BJ (cell line): ENCODE data around the gene KSR1. TPM values are rescaled to one million over a fixed set of nuclear protein-coding genes. Genes with fewer than 3 reads are reported as not detected.

ENCODE experiments used
- CTCF ChIA-PET: fragments of 350-600 bp; formaldehyde crosslinking; extraction: SDS; loops from one replicate; lab custom pipeline; 2021; ENCODE audit warnings: antibody characterized with exemption, inconsistent platforms; lab: Yijun Ruan, JAX
- POLR2A ChIA-PET: fragments of 300-600 bp; sonication (Branson Sonifier 250); formaldehyde crosslinking; extraction: SDS; loops from one replicate; lab custom pipeline; 2021; ENCODE audit warnings: antibody characterized with exemption; lab: Charles Lee
- DNase-seq: peaks from one replicate; pipeline ENCODE4 v3.0.0-alpha.2; 2011; ENCODE audit warnings: low read depth
- H3K27me3 ChIP-seq: 2 replicates; pipeline ENCODE4 v1.6.0; 2011; ENCODE audit warnings: low read length; ENCODE audit not compliant: control insufficient read depth, insufficient read depth
- H3K36me3 ChIP-seq: 2 replicates; pipeline ENCODE4 v1.5.1; 2011; ENCODE audit warnings: low read length; ENCODE audit not compliant: control insufficient read depth, insufficient read depth
- H3K4me3 ChIP-seq: 2 replicates; pipeline ENCODE4 v1.5.1; 2011; ENCODE audit warnings: low read depth, mild to moderate bottlenecking, control low read depth, low read length
- polyA plus RNA-seq: library from polyadenylated mRNA; depleted of rRNA; stranded (reverse); fragments of >200 nt; gene quantifications from 2 replicates; pipeline ENCODE4 v1.2.3, GENCODE V29; 2011
- TF ChIP-seq, protein P1 (sequence below): IDR thresholded peaks from 2 replicates; pipeline ENCODE4 v1.5.1; 2011; ENCODE audit warnings: low read depth, mild to moderate bottlenecking, control low read depth, inconsistent platforms, low read length, moderate library complexity; ENCODE audit not compliant: insufficient read depth

The KSR1 gene
- polyA plus RNA-seq, 1 experiment = 6.8 TPM

DNA sequence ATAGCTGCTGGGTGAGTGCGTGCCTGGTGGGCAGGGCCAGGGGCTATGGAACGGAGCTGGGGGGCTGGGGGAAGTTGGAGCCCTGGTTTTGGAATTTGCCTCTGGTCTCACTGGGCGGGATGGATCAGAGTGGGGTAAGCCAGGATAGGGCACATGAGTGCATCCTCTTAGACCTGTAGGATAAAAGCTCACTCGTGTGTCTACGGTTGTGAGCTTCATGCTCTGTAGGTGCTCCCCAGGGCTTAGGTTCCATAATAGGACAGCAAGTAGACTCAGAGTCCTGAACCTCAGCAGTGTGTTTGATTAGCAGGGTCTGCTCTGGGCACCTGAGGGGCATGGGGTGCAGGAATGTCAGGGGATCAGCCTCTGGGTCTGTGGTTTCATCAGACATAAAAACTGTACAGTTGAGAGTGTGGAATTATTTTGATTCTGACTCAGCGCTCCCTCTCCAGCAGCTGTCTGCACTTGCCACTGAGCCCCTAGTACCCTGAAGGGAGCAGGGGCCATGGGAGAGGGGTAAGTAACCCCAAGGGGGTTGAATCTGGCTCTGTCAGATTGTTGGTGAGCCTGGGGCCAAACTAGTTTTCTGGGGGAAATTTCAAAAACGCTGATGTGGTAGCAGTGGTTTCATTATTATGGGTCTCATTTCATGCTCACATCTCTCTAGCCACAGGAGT, 90.5 kb downstream of the KSR1 start:
- H3K4me3 ChIP-seq = no peak overlapping the region
- TF ChIP-seq, protein P1, sequence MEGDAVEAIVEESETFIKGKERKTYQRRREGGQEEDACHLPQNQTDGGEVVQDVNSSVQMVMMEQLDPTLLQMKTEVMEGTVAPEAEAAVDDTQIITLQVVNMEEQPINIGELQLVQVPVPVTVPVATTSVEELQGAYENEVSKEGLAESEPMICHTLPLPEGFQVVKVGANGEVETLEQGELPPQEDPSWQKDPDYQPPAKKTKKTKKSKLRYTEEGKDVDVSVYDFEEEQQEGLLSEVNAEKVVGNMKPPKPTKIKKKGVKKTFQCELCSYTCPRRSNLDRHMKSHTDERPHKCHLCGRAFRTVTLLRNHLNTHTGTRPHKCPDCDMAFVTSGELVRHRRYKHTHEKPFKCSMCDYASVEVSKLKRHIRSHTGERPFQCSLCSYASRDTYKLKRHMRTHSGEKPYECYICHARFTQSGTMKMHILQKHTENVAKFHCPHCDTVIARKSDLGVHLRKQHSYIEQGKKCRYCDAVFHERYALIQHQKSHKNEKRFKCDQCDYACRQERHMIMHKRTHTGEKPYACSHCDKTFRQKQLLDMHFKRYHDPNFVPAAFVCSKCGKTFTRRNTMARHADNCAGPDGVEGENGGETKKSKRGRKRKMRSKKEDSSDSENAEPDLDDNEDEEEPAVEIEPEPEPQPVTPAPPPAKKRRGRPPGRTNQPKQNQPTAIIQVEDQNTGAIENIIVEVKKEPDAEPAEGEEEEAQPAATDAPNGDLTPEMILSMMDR = no peak
- ChIA-PET CTCF (interaction anchor here (0.8 to 1.8 kb wide), 5 partner anchors 15 to 89 kb away, joined by 3 to 4 read pairs (median 3); no protein-coding TSS in a partner anchor), POLR2A (no interaction called here)
- no peaks in the 10 kb centered on the region; the same call in 1 of the 2 replicates for H3K27me3 ChIP-seq
- 0 out of 2 replicates have a peak, but pooled peaks cover under 1% of the 10 kb centered on the region for H3K36me3 ChIP-seq
- DNase-seq = no peak

DNA sequence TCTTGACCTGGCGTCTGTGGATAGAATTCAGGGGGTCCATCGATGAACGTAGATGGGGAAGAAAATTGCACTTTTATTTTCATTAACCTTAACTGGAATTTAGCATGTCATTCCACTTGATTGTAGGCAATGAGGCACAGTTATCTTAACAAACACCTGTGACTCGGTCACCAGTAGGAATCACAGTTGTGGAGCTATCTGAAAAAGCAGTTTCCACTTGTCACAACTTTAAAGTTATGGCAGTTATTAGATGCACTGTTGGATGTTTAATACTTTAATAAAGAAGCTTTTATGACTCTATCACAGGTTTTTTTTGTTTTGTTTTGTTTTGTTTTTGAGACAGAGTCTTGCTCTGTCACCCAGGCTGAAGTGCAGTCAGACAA, 91.0 kb downstream of the KSR1 start:
- no peaks in the 10 kb centered on the region; the same call in 1 of the 2 replicates for H3K27me3 ChIP-seq
- H3K36me3 ChIP-seq = 0 out of 2 replicates have a peak, but pooled peaks cover 1% of the 10 kb centered on the region
- H3K4me3 ChIP-seq = no peak overlapping the region
- POLR2A ChIA-PET = no interaction called here
- TF ChIP-seq, protein P1 = no peak
- CTCF ChIA-PET = no interaction called here
- DNase-seq = no peak

DNA sequence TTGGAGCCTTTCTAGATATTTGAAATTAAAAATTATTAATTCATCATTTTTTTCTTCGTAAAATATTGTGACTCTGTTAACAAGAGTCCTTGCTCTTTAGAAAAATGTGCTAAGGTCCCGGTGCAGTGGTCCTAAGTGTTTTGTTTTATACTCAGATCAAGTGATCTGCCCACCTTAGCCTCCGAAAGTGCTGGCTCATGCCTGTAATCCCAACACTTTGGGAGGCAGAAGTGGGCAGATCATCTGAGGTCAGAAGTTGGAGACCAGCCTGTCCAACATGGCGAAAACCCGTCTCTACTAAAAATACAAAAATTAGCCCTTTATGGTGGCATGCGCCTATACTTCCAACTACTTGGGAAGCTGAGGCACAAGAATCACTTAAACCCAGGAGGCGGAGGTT, 92.1 kb downstream of the KSR1 start:
- TF ChIP-seq, protein P1 = no peak
- Histone ChIP-seq H3K36me3 (0 out of 2 replicates have a peak, but pooled peaks cover 1% of the 10 kb centered on the region), H3K27me3 (no peaks in the 10 kb centered on the region; the same call in 1 of the 2 replicates), H3K4me3 (no peak overlapping the region)
- no peak for DNase-seq
- ChIA-PET POLR2A (no interaction called here), CTCF (no interaction called here)

DNA sequence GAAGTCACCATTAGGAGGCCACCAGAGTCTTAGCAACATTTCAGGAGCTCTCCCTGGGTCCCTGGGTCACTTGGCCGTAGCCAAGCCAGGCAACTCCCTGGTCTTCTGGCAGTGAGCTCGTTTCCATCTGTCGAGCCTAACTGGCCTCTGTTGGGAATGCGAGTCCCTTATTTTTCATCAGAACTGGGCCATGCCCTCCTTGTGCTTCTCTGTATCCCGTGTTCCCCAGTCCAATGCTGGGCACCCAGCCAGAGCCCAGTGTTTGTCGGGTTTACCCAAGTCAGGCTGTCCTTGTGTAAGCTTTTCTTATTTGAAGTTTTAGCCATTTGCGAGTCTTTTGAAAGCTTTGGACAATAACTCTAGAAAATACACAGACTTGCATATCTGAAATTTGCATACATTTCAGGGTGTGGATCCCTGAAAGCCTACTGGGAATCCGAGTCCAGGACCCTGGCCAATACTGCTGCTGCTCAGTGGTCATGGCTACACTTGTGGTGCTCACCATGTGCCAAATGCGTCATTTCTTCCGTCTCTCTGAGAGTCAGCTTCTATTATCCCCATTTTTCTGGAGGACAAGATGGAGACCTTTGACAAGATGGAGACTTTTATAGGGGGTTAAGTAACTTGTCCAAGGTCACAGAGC, 93.1 kb downstream of the KSR1 start:
- POLR2A ChIA-PET = no interaction called here
- TF ChIP-seq, protein P1 = no peak
- H3K27me3 ChIP-seq = no peaks in the 10 kb centered on the region; the same call in 1 of the 2 replicates
- CTCF ChIA-PET = interaction anchor here (1.2 to 1.6 kb wide), 3 partner anchors 9 to 54 kb away, joined by 3 to 4 read pairs (median 3); no protein-coding TSS in a partner anchor
- no peak overlapping the region for H3K4me3 ChIP-seq
- DNase-seq = no peak
- H3K36me3 ChIP-seq = 0 out of 2 replicates have a peak, but pooled peaks cover 1% of the 10 kb centered on the region

DNA sequence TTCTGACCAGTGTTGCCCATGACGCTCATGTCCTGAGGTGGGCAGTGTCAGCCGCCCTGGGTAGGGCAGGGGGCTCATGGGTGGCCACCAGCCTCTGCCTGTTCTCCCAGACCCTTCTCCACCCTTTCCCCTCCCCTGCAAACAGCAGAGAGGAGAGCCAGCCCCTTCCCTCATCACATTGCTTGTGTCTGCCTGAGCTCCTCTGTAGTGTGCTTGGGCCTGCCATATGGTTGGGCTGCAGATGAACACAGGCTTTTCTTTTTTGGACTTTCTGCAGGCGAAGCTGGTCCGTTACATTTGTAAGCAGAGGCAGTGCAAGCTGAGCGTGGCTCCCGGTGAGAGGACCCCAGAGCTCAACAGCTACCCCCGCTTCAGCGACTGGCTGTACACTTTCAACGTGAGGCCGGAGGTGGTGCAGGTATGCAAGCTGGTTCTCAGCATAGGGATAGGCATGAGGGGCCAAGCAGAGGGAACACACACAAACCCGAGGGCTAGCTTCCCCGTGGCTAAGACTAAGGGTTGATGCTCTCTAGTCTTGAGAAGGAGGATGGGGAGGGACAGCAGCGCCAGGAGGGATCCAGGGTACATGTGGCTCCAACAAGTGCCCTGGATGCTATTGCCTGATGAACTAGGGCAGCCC, 94.2 kb downstream of the KSR1 start:
- H3K36me3 ChIP-seq = 0 out of 2 replicates have a peak, but pooled peaks cover 1% of the 10 kb centered on the region
- CTCF ChIA-PET = interaction anchor here (1.2 to 1.6 kb wide), 3 partner anchors 8 to 53 kb away, joined by 3 to 4 read pairs (median 3); no protein-coding TSS in a partner anchor
- POLR2A ChIA-PET = no interaction called here
- H3K4me3 ChIP-seq = no peak overlapping the region
- DNase-seq = no peak
- TF ChIP-seq, protein P1 = no peak
- no peaks in the 10 kb centered on the region; the same call in 1 of the 2 replicates for H3K27me3 ChIP-seq
